Femur (tissue), 1 donor: ENCODE results near the gene RYR1.
"Not testable (repeated sequence)": the region's sequence is repeated elsewhere in the genome, so short reads cannot be mapped to it uniquely, and the experiment has no call there.

ENCODE experiments used
- DNase-seq: peaks from one replicate; pipeline ENCODE4 v3.0.0-alpha.2; 2017

The RYR1 gene

DNA sequence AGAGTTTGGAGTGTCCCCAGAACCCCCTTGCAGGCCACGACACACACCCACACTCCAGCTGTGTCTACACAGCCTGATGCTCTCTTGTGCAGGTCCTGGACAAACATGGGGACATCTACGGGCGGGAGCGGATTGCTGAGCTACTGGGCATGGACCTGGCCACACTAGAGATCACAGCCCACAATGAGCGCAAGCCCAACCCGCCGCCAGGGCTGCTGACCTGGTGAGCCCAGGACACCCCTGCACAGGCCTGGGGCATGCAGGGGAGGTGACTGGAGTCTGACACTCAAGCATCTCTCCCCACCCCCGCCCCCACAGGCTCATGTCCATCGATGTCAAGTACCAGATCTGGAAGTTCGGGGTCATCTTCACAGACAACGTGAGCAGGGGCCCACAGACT lies 144.3 kb downstream of the RYR1 start:
- DNase-seq: no peak

DNA sequence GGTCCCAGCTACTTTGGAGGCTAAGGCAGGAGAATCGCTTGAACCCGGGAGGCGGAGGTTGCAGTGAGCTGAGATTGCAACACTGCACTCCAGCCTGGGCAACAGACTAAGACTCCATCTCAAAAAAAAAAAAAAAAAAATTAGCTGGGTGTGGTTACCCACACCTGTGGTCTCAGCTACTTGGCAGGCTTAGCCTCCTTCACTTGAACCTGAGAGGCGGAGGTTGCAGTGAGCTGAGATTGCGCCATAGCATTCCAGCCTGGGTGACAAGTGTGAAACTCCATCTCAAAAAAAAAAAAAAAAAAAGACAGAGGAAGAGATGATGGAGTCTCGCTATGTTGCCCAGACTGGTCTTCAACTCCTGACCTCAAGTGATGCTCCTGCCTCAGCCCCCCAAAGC lies 145.8 kb downstream of the RYR1 start:
- not testable (repeated sequence) for DNase-seq

- DNase-seq: no peak
Measured at GRCh38 chr19:38580080-38580479, 146.6 kb downstream of the RYR1 start.

- no peak for DNase-seq
Measured at GRCh38 chr19:38583219-38583984, 149.9 kb downstream of the RYR1 start.

DNA sequence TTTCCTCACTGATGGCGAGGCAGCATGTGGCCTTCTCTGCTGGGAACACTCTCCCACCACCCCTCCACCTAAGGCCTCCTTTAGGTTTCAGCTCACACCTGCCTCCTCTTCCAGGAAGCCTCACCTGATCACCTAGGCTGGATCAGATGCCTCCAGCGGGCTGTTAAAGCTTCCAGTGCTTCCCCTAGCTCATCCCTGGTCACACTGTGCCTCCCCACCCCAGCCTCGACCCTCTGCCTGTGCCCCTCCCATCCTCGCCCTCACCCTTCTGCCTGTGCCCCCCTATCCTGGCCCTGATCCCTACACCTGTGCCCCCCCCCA lies 150.5 kb downstream of the RYR1 start:
- DNase-seq: no peak

DNA sequence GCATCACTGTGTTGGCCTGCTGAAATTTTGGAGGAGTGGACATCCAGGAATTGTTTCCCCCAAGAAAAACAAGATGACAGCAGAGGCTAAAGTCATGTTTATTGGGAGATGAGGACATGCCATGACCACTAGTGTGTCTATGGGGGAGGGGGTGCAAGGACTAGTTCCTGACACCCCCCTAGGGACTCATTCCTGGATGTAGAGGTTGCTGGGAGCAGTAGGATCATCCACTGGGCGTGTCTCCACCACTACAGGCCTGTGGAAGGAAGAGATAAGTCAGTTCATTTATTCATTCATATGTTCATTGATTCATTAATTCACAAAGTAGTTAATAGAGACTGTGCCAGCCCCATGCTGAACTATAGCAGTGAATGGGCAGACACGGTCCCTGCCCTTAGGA lies 154.1 kb downstream of the RYR1 start:
- no peak for DNase-seq

DNA sequence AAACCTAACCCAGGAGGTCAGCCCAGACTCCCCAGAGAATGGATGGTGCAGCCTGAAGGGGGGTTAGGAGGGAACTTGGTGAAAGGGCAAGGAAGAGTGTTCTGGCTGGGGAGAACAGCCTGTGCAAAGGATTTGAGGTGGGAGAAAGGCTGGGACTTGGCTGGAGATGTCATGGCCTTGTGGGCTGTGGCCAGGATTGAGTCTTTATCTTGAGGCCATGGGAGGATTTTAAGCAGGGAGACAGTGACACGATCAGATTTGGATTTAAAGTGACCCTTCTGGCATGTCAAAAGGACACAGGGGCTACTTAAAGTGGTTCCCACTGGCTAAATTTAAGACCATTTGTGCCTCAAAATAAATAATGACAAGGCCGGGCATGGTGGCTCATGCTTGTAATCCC lies 154.6 kb downstream of the RYR1 start:
- DNase-seq: no peak

GRCh38 chr19:38592940-38593339 lies 159.4 kb downstream of the RYR1 start:
- no peak for DNase-seq

- DNase-seq: peak; percentile 64
Measured at GRCh38 chr19:38596057-38596981, 162.8 kb downstream of the RYR1 start.

DNA sequence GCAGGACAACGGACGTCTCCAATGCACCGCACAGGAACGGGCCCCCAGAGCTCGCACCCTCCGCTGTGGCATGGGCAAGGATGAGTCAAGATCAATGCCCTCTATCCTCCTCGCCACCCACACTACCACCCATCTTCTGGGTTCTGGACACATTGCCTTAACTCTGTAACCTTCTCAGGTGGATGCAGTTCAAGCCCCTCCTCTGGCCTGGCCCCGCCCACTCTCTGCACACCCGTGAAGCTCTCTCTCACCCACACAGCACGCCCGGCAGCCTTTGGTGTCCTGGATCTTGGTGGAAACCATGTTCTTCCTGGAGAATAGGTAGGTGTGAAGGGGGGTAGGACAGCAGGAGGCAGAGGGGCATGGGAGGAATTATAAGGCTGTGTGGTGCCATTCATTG lies 163.6 kb downstream of the RYR1 start:
- DNase-seq: no peak

DNA sequence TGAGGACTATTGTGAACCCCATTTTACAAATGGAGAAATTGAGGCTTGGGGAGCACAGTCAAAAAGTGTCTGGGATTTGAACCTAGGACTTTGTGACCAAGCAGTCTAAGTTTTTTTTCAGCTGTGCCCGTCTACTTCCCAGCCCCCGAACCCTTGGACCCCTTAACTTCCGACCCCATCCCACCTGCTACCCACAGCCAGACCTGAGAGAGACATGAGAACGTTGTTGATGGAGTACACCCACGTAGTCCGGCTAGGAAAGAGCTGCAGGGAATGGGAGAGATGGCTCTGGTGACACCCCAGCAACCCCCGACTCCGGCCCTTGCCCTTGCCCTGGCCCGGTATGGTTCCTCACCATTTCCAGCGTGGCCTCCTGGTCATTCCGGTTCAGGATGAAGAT lies 166.2 kb downstream of the RYR1 start:
- DNase-seq: no peak

- not testable (repeated sequence) for DNase-seq
Measured at GRCh38 chr19:38602856-38603255, 169.4 kb downstream of the RYR1 start.

- no peak for DNase-seq
Measured at GRCh38 chr19:38606131-38606530, 172.6 kb downstream of the RYR1 start.

DNA sequence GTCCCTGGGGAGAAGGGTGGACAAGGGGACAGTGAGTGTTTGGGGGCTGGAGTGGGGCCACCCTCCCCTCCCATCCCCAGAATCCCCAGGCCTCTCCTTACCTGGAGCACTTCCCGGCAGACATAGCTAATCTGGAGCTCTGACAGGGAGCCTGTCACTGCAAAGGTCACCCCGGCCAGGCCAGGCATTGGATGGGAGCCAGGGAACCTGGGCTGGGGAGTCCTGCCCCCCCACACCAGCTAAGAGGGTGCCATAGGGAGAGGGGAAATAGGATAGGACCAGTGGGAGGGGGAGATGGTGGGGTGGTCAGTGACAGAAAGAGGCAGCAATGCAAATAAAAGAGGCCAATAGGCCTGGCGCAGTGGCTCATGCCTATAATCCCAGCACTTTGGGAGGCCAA lies 180.8 kb downstream of the RYR1 start:
- no peak for DNase-seq

DNA sequence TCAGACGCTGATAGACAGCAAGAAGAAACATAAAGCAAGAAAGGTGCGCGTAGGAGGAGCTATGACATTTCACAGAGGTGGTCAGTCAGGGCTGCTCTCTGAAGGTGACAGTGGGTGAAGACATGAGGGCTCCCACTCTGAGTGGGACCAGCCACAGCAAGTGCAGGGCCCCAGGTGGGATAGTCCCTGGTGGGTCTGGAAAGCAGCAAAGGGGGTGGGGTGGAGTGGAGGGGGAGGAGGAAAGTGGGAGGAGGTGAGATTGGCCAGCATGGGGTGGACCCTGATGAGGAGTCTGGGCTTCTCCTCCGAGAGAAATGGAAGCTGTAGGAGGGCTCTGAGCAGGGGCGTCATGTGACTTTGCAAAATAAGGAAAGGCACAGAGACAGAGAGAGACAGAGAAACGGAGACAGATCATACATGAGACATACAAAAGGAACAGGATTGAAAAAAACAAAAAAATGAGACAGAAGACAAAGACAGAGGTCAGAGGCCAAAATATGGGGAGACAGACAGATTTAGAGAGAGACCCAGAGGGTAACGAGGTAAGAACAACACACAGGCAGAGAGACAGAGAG lies 181.6 kb downstream of the RYR1 start:
- DNase-seq: no peak

- DNase-seq: no peak
Measured at GRCh38 chr19:38616265-38616664, 182.8 kb downstream of the RYR1 start.

- DNase-seq: no peak
Measured at GRCh38 chr19:38617283-38617763, 183.8 kb downstream of the RYR1 start.

- peak; percentile 56 for DNase-seq
Measured at GRCh38 chr19:38617764-38618589, 184.5 kb downstream of the RYR1 start, which contains the start of gene MAP4K1. Gene MAP4K1 (minus strand): TSS chr19:38617953. CDS start chr19:38617895, 58 bp downstream.

DNA sequence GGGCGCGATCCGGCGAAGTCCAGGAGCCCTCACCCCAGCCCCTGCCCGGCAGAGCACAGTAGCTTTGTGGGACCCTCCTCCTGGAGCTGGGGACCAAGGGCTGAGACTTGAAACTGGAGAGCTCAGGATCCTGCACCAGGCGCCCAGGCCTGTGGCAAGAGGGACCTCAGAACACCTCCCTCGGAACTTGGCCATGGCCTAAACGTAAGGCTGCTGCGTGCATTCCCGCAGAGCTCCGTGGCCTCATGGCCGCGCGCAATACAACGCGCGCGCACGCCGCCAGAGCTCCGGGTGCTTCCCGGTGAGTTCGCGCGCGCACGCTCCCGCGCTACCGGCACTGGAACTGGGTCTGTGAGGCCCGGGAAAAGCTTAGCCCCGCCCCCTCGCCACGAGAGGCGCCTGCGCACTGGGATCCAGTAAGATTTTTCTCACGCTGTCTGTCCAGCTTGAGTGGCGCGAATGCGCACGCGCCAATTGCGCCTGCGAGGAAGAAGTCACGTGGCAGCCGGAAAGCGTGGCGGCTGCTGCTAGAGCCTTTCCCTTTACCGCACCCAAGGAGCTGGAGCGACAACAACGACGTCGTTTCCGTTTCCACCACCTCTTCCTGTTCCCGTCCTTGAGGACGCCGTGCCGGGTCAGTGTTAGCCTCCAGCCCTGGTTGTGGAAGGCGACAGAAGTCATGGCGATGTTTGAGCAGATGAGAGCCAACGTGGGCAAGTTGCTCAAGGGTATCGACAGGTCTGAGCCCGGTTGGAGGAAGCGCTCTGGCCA lies 185.3 kb downstream of the RYR1 start, which contains the start of gene EIF3K:
Gene EIF3K, plus strand, starts transcription at position 599 of the 771 bp plus-strand sequence. Its CDS starts 81 bp downstream, at position 680.
- DNase-seq: peak; percentile 99

GRCh38 chr19:38619361-38620174 lies 186.1 kb downstream of the RYR1 start:
- DNase-seq: no peak

GRCh38 chr19:38624822-38625221 lies 191.3 kb downstream of the RYR1 start:
- no peak for DNase-seq
